ENCODE results near the gene PITPNM3. TPM values are rescaled to one million over a fixed set of nuclear protein-coding genes. Genes with fewer than 3 reads are reported as not detected.

Gene PITPNM3
- total and polyA plus RNA-seq, 2 of the 8 experiments (the other 6 are each of a cell fraction or from before 2014, with no cell fraction given): 1.7 to 3.1 TPM

DNA sequence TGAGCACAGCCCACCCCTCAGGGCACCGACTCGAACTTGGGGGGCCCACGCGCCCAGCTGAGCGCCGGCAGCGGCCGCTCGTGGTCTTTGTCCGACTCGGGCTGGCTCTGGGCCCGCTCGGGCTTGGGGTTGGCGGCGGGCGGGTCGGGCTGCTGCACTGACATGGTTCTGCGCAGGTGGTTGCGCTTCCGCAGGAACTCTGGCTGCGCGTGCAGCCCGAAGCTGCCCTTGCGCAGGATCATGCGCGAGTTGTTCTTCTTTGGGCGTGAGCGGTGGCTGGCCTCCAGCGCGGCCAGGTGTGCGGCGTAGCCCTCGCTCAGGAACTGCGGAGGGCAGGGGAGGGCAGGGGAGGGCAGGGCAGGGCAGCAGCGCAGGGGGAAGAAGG, 101.0 kb downstream of the PITPNM3 start:
- Histone ChIP-seq H3K4me3 (ENCODE audit: extremely low read depth in 1 of 4, insufficient read depth in 2 of 4, low read depth in 3 of 4, low read length in 4 of 4) (peak overlapping the region; percentile 49 to 75 (median 74)), H2AK5ac (ENCODE audit: low read depth, low read length) (no peak overlapping the region), H4K91ac (replicated peaks; ENCODE audit: insufficient read length, low read length) (peak overlapping the region; percentile 67), H3K9me3 (ENCODE audit: insufficient read depth in 2 of 2, low read depth in 1 of 2, low read length in 1 of 2) (no peaks in the 10 kb centered on the region), H2BK15ac (ENCODE audit: low read length) (peak overlapping the region; percentile 46; the same call in 1 of the 2 replicates), H3K4me1 (replicated peaks in 1 of 4; ENCODE audit: control insufficient read depth in 3 of 4, insufficient read depth in 4 of 4, low read length in 3 of 4) (peaks cover 2 to 49% (median 28%) of the 10 kb centered on the region in 4 experiments), H3K9ac (replicated peaks in 1 of 4; ENCODE audit: extremely low read depth in 1 of 4, low read depth in 3 of 4, low read length in 3 of 4) (peak overlapping the region in 2 of 4 experiments; percentile 74 to 80; a peak in 5 of 7 replicates), H2BK5ac (ENCODE audit: low read depth, low read length) (peak overlapping the region; percentile 78; the same call in 1 of the 2 replicates), H3K23ac (ENCODE audit: insufficient read length) (no peak overlapping the region), H3K27me3 (replicated peaks in 1 of 4; ENCODE audit: control insufficient read depth in 3 of 4, extremely low read depth in 1 of 4, insufficient read depth in 3 of 4, low read length in 3 of 4) (no peaks in the 10 kb centered on the region; a peak in 3 of 7 replicates), H2AFZ (ENCODE audit: low read length) (no peak overlapping the region), H3K79me2 (ENCODE audit: control insufficient read depth in 1 of 2, insufficient read depth in 2 of 2, low read length in 2 of 2) (no peaks in the 10 kb centered on the region), H3K14ac (ENCODE audit: insufficient read length) (no peak overlapping the region), H3K79me1 (ENCODE audit: low read depth, low read length) (no peaks in the 10 kb centered on the region), H3K4ac (replicated peaks; ENCODE audit: insufficient read length, low read depth, low read length) (no peak overlapping the region), H3K56ac (replicated peaks; ENCODE audit: insufficient read length, low read depth, low read length) (no peak overlapping the region), H3K4me2 (ENCODE audit: insufficient read depth in 1 of 2, low read depth in 2 of 2, low read length in 2 of 2) (peak overlapping the region; percentile 95 to 99), H3K36me3 (ENCODE audit: control insufficient read depth in 2 of 4, insufficient read depth in 4 of 4, low read length in 3 of 4) (peaks cover 0 to 9% (median 3%) of the 10 kb centered on the region in 4 experiments; a peak in 5 of 8 replicates), H3K23me2 (ENCODE audit: low read depth, low read length) (peaks cover 12% of the 10 kb centered on the region), H4K8ac (ENCODE audit: extremely low read depth, insufficient read depth, low read length) (peak overlapping the region; percentile 39; the same call in 1 of the 2 replicates), H4K20me1 (replicated peaks in 1 of 2; ENCODE audit: control insufficient read depth in 1 of 2, insufficient read depth in 2 of 2, low read length in 2 of 2) (peaks cover 0 to 2% of the 10 kb centered on the region in 2 experiments), H2BK12ac (ENCODE audit: low read depth, low read length) (no peak overlapping the region), H3K18ac (ENCODE audit: extremely low read depth, low read length) (peak overlapping the region; percentile 90; the same call in 1 of the 2 replicates), H2BK20ac (ENCODE audit: low read length) (no peak overlapping the region), H3K27ac (ENCODE audit: low read depth, low read length) (0 out of 2 replicates have a peak overlapping the region, but pooled peaks have one; percentile 51), H4K5ac (ENCODE audit: insufficient read length, low read depth, low read length) (peak overlapping the region; percentile 50), H2BK120ac (replicated peaks; ENCODE audit: low read depth, low read length) (no peak overlapping the region)
- POLR2A ChIA-PET (ENCODE audit: partially characterized antibody): interaction anchor here (0.6 to 4.4 kb wide), 14 partner anchors 8 to 702 kb away, joined by 3 to 58 read pairs (median 4); partner anchors contain the start of gene PIMREG
- peak in 1 of 2 experiments; percentile 73 for DNase-seq (ENCODE audit: low read depth in 1 of 2, low spot score in 2 of 2)
- FAIRE-seq: no peak
- CTCF ChIA-PET (ENCODE audit: partially characterized antibody): interaction anchor here (0.8 to 2.0 kb wide), 3 partner anchors 10 to 42 kb away, joined by 3 to 9 read pairs (median 3); no protein-coding TSS in a partner anchor
- WGBS, 2 experiments (ENCODE audit: extremely low coverage in 1 of 2, insufficient coverage in 1 of 2, insufficient read length in 1 of 2, insufficient replicate concordance in 2 of 2, low coverage in 1 of 2, low lambda C conversion rate in 2 of 2, missing lambda C conversion rate in 1 of 2): 6% methylated on average over 18 of the region's 35 CpGs; no CpG with 5 or more reads in 1 of the 2 experiments
- TF ChIP-seq, protein P1, sequence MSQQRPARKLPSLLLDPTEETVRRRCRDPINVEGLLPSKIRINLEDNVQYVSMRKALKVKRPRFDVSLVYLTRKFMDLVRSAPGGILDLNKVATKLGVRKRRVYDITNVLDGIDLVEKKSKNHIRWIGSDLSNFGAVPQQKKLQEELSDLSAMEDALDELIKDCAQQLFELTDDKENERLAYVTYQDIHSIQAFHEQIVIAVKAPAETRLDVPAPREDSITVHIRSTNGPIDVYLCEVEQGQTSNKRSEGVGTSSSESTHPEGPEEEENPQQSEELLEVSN (IDR thresholded peaks at IDR 0.05): peak; percentile 43; the same call in 1 of the 2 replicates
- TF ChIP-seq TAF1 (IDR thresholded peaks at IDR 0.05; ENCODE audit: low read depth, low read length): 0 out of 2 replicates have a peak, but pooled peaks have one; percentile 45
- TF ChIP-seq RBBP5 (IDR thresholded peaks at IDR 0.05; ENCODE audit: borderline replicate concordance, low read depth, low read length): peak; percentile 29; the same call in 1 of the 2 replicates
- peak; percentile 41; the same call in 1 of the 2 replicates for TF ChIP-seq TCF12 (IDR thresholded peaks at IDR 0.05; ENCODE audit: low read depth, low read length)
- TF ChIP-seq GTF2F1 (IDR thresholded peaks at IDR 0.05; ENCODE audit: borderline replicate concordance, low read depth, low read length): no peak
- TF ChIP-seq POLR2AphosphoS5 (IDR thresholded peaks at IDR 0.05; ENCODE audit: low read depth, low read length): 0 out of 2 replicates have a peak, but pooled peaks have one; percentile 27
- TF ChIP-seq FOSL1 (IDR thresholded peaks at IDR 0.05; ENCODE audit: insufficient read depth, low read depth, low read length): no peak
- TF ChIP-seq ZNF274 (IDR thresholded peaks at IDR 0.05; ENCODE audit: borderline replicate concordance, extremely low read depth, low read length): no peak
- TF ChIP-seq SUZ12 (IDR thresholded peaks at IDR 0.05; ENCODE audit: low read length): no peak
- TF ChIP-seq CHD2 (IDR thresholded peaks at IDR 0.05; ENCODE audit: low read length): no peak
- TF ChIP-seq NRF1 (IDR thresholded peaks at IDR 0.05; ENCODE audit: low read depth, low read length): peak; percentile 54
- TF ChIP-seq KDM4A (IDR thresholded peaks at IDR 0.05; ENCODE audit: low read depth, low read length, severe bottlenecking): peak; percentile 29
